ENCODE measurements around the gene SLC36A3.
"Not testable (repeated sequence)": the region's sequence is repeated elsewhere in the genome, so short reads cannot be mapped to it uniquely, and the experiment has no call there.

Gene SLC36A3

GRCh38 chr5:151236888-151237287, 66.7 kb downstream of the SLC36A3 start:
- DNase-seq, result no peak

DNA sequence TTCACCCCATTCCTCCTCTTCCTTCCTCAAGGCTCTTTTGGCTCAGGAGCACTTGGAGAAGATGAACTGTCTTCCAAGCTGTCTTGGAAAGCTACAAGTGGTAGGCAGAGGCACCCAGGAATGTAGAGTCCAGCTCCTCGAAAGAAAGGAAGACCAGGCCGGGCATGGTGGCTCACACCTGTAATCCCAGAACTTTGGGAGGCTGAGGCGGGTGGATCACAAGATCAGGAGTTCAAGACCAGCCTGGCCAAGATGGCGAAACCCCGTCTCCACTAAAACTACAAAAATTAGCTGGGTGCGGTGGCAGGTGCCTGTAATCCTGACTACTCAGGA, 68.4 kb downstream of the SLC36A3 start:
- not testable (repeated sequence) for DNase-seq

DNA sequence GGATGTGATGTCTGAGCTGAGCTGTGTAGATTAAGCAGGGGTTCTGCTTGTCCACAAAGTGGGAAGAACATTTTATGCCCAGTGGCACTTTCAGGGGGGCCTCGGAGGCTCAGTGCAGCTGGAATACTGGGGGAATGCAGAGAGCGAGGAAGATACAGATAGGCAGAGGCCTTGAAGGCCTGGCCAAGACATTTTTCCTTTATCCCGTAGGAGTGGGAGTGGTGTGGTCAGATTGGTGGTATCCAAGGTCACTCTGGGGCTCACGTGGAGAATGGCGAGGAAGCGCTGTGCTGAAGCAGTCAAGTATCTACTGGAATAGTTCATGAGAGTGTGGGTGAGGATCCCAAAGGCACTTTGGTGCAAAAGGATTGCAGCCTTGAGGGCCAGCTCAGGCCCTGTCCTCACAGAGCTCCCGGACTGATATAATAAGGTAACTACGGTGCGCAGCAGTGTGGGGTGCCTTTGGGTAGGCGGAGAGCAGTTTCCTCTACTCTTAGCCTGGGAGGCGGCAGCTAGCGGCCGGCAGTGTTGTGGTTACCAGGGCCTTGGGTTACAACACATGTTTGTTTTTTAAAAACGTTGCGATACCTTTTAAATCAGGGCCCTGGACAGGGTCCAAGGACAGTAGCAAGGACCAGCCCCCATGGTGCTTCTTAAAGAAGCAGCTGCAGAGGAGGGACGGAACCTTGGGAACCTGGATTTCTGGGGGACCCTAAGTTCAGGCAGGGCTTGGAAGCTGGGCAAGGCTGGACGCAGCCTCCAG, 68.9 kb downstream of the SLC36A3 start:
- no peak for DNase-seq

DNA sequence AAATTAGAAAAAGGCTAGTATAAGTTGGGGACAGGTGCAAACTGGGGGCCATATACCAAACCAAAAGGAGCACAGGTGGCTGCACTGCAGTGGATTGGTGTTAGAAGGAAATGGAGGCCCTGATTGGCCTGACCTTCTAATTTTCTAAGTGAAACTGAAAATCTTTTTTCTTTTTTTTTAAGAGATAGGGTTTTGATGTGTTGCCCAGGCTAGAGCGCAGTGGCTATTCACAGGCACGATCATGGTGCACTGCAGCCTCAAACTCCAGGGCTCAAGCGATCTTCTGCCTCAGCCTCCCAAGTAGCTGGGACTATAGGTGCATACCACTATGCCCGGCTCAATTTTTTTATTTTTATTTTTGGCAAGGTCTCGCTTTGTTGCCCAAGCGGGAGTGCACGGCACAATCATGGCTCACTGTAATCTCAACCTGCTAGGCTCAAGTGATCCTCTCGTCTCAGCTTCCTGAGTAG, 69.9 kb downstream of the SLC36A3 start:
- no peak for DNase-seq

GRCh38 chr5:151231359-151231758, 72.2 kb downstream of the SLC36A3 start:
- no peak for DNase-seq

DNA sequence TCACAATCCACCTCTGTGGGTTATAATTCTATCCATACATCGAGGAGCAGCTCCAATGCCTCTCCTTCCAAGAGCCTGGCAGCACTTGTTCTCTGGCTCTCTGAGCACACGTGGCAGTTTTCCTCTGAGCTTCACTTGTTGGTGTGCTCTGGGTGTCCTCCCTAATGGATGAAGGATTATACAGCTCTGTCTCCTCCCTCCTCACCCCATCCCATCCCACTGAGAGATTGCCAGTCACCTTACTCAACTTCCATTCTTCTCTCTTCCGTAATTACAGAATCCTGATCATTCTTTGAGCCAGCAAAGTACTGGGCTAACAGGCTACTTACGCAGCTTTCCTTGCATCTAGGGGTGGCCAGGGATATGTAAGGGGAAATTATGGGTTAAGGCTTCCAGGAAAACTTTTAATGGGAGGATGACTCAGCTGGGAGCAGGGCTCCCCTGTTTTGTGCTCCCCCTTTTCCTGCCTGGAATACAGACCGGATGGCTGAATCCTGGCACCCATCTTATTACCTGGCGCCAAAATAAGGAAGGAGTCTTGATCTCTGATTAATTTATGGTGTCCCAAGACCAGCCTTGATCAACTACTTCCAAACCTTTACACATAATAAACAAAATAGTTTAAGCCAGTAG, 73.4 kb downstream of the SLC36A3 start:
- DNase-seq, result no peak

DNA sequence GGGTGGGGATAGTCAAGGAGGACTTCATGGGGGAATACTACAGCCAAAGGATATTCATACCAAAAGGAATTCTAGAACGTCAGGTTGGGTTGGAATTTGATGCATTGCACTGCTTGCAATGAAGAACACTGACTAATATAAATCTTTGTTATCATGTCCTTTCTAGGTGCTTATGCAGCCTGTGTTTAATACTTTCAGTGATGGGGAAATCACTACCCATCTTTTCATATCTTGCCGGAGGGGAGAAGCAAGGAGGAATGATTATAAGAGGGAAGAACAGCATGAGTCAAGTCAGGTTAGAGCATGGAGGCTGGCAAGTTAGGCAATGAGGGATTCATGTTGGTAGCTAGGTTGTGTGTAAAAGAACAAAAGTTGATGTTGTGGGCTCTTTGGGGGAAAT, 74.6 kb downstream of the SLC36A3 start:
- no peak for DNase-seq

- no peak for DNase-seq
These were observed 75.6 kb downstream of the SLC36A3 start for GRCh38 chr5:151227918-151228447.
